HepG2 (cell line): Measurements from ENCODE around the gene SIK3. TPM values are rescaled to one million over a fixed set of nuclear protein-coding genes. Genes with fewer than 3 reads are reported as not detected.

Source experiments
- CENPT ChIP-seq: sonication (generic); formaldehyde crosslinking; IDR thresholded peaks from 2 replicates; pipeline ENCODE4 v1.8.0; 2022; ENCODE audit warnings: low read depth, mild to moderate bottlenecking, moderate library complexity, missing genetic modification reagents
- FOXP1 ChIP-seq, 2 experiments: fragments of 450-650 bp in 1 of 2; IDR thresholded peaks; 2 replicates each; pipeline ENCODE4 v1.6.1; 2017 to 2018; ENCODE audit warnings: antibody characterized with exemption in 1 of 2
- PRDM4 ChIP-seq: sonication (generic); formaldehyde crosslinking; IDR thresholded peaks from 2 replicates; pipeline ENCODE4 v1.9.0; 2021; ENCODE audit warnings: missing genetic modification reagents, borderline replicate concordance
- PRMT3 ChIP-seq: sonication (generic); formaldehyde crosslinking; IDR thresholded peaks from 2 replicates; pipeline ENCODE4 v1.8.1; 2022; ENCODE audit warnings: low read depth, mild to moderate bottlenecking, moderate library complexity, missing genetic modification reagents, borderline replicate concordance
- RARA ChIP-seq: IDR thresholded peaks from 2 replicates; pipeline ENCODE4 v1.6.1; 2016; ENCODE audit warnings: missing genetic modification reagents, missing compliant biosample characterization
- REPIN1 ChIP-seq: sonication (generic); formaldehyde crosslinking; IDR thresholded peaks from 2 replicates; pipeline ENCODE4 v1.8.0; 2022; ENCODE audit warnings: missing genetic modification reagents, low read depth, mild to moderate bottlenecking, borderline replicate concordance
- RXRA ChIP-seq: sonication (generic); formaldehyde crosslinking; IDR thresholded peaks from 2 replicates; pipeline ENCODE4 v1.5.1; 2020; ENCODE audit warnings: missing genetic modification reagents
- SMARCE1 ChIP-seq: fragments of 450-650 bp; IDR thresholded peaks from 2 replicates; pipeline ENCODE4 v1.6.1; 2017; ENCODE audit warnings: borderline replicate concordance
- TRIM22 ChIP-seq: fragments of 450-650 bp; IDR thresholded peaks from 2 replicates; pipeline ENCODE4 v1.6.1; 2017
- ZNF10 ChIP-seq: sonication (generic); formaldehyde crosslinking; IDR thresholded peaks from 2 replicates; pipeline ENCODE4 v1.4.0; 2020; ENCODE audit warnings: mild to moderate bottlenecking, low read depth, missing genetic modification reagents, borderline replicate concordance
- ZNF44 ChIP-seq: sonication (generic); formaldehyde crosslinking; IDR thresholded peaks from 2 replicates; pipeline ENCODE4 v1.5.1; 2020; ENCODE audit warnings: mild to moderate bottlenecking, missing genetic modification reagents
- ZNF674 ChIP-seq: sonication (generic); formaldehyde crosslinking; IDR thresholded peaks from 2 replicates; pipeline ENCODE4 v1.5.0; 2020; ENCODE audit warnings: low read depth, mild to moderate bottlenecking, missing genetic modification reagents
- ZSCAN30 ChIP-seq: sonication (generic); formaldehyde crosslinking; IDR thresholded peaks from 2 replicates; pipeline ENCODE4 v1.5.0; 2020; ENCODE audit warnings: mild to moderate bottlenecking, missing genetic modification reagents
- polyA plus RNA-seq, 8 experiments: library from polyadenylated mRNA; depleted of rRNA in 3 of 8; stranded (reverse) in 7 of 8; unstranded in 1 of 8; fragments of >200 nt; fragmentation: Illumina TruSeq in 4 of 8; extraction: Trizol in 4 of 8; gene quantifications; 2 replicates each; pipeline versions ENCODE4 v1.2.1 to v1.2.3, GENCODE V29; 2011 to 2016; ENCODE audit warnings: low read depth in 4 of 8, missing spikeins in 1 of 8, mixed read lengths in 1 of 8; ENCODE audit not compliant: insufficient read depth in 1 of 8
- total RNA-seq, 5 experiments: library from RNA; depleted of rRNA; stranded (reverse); fragments of >200 nt; fragmentation: Illumina TruSeq; extraction: Trizol; gene quantifications; 2 replicates each; pipeline ENCODE4 v1.2.3, GENCODE V29; 2016; ENCODE audit warnings: low read depth in 1 of 5
- TF ChIP-seq, protein P1 (sequence below): sonication (generic); formaldehyde crosslinking; IDR thresholded peaks from 2 replicates; pipeline ENCODE4 v1.5.1; 2020; ENCODE audit warnings: missing genetic modification reagents, mild to moderate bottlenecking, borderline replicate concordance
- TF ChIP-seq, protein P2 (sequence below): sonication (generic); formaldehyde crosslinking; IDR thresholded peaks from 2 replicates; pipeline ENCODE4 v1.4.0; 2020; ENCODE audit warnings: missing genetic modification reagents, borderline replicate concordance
- TF ChIP-seq, protein P3 (sequence below): sonication (generic); formaldehyde crosslinking; conservative IDR thresholded peaks from 2 replicates; pipeline ENCODE4 v1.4.0; 2020; ENCODE audit warnings: missing genetic modification reagents

Gene SIK3
- total and polyA plus RNA-seq, 2 of the 13 experiments (the other 11 are each of a cell fraction or from before 2014, with no cell fraction given) = 5.7 to 9.8 TPM

GRCh38 chr11:116837231-116838091 lies 260.8 kb downstream of the SIK3 start, which contains the start of gene APOA1 (continued):
- no peak for TF ChIP-seq CENPT (CRISPR knock-in tag)
- TF ChIP-seq FOXP1 (IDR thresholded peaks at IDR 0.05) = no peak
- peak; percentile 68 for TF ChIP-seq FOXP1 (CRISPR knock-in tag; IDR thresholded peaks at IDR 0.05)
- TF ChIP-seq ZNF44 (CRISPR knock-in tag) = no peak
- TF ChIP-seq ZNF674 (CRISPR knock-in tag) = no peak
- no peak for TF ChIP-seq SMARCE1
- TF ChIP-seq PRMT3 = no peak
- TF ChIP-seq, protein P1, sequence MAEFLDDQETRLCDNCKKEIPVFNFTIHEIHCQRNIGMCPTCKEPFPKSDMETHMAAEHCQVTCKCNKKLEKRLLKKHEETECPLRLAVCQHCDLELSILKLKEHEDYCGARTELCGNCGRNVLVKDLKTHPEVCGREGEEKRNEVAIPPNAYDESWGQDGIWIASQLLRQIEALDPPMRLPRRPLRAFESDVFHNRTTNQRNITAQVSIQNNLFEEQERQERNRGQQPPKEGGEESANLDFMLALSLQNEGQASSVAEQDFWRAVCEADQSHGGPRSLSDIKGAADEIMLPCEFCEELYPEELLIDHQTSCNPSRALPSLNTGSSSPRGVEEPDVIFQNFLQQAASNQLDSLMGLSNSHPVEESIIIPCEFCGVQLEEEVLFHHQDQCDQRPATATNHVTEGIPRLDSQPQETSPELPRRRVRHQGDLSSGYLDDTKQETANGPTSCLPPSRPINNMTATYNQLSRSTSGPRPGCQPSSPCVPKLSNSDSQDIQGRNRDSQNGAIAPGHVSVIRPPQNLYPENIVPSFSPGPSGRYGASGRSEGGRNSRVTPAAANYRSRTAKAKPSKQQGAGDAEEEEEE (CRISPR knock-in tag) = no peak
- TF ChIP-seq RXRA (CRISPR knock-in tag) = peak; percentile 98
- peak; percentile 98 for TF ChIP-seq REPIN1 (CRISPR knock-in tag)
- TF ChIP-seq RARA (CRISPR knock-in tag) = peak; percentile 96
- TF ChIP-seq, protein P2, sequence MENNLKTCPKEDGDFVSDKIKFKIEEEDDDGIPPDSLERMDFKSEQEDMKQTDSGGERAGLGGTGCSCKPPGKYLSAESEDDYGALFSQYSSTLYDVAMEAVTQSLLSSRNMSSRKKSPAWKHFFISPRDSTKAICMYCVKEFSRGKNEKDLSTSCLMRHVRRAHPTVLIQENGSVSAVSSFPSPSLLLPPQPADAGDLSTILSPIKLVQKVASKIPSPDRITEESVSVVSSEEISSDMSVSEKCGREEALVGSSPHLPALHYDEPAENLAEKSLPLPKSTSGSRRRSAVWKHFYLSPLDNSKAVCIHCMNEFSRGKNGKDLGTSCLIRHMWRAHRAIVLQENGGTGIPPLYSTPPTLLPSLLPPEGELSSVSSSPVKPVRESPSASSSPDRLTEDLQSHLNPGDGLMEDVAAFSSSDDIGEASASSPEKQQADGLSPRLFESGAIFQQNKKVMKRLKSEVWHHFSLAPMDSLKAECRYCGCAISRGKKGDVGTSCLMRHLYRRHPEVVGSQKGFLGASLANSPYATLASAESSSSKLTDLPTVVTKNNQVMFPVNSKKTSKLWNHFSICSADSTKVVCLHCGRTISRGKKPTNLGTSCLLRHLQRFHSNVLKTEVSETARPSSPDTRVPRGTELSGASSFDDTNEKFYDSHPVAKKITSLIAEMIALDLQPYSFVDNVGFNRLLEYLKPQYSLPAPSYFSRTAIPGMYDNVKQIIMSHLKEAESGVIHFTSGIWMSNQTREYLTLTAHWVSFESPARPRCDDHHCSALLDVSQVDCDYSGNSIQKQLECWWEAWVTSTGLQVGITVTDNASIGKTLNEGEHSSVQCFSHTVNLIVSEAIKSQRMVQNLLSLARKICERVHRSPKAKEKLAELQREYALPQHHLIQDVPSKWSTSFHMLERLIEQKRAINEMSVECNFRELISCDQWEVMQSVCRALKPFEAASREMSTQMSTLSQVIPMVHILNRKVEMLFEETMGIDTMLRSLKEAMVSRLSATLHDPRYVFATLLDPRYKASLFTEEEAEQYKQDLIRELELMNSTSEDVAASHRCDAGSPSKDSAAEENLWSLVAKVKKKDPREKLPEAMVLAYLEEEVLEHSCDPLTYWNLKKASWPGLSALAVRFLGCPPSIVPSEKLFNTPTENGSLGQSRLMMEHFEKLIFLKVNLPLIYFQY (CRISPR knock-in tag) = peak; percentile 46; the same call in 1 of the 2 replicates
- TF ChIP-seq, protein P3, sequence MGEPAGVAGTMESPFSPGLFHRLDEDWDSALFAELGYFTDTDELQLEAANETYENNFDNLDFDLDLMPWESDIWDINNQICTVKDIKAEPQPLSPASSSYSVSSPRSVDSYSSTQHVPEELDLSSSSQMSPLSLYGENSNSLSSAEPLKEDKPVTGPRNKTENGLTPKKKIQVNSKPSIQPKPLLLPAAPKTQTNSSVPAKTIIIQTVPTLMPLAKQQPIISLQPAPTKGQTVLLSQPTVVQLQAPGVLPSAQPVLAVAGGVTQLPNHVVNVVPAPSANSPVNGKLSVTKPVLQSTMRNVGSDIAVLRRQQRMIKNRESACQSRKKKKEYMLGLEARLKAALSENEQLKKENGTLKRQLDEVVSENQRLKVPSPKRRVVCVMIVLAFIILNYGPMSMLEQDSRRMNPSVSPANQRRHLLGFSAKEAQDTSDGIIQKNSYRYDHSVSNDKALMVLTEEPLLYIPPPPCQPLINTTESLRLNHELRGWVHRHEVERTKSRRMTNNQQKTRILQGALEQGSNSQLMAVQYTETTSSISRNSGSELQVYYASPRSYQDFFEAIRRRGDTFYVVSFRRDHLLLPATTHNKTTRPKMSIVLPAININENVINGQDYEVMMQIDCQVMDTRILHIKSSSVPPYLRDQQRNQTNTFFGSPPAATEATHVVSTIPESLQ (CRISPR knock-in tag) = 0 out of 2 replicates have a peak, but pooled peaks have one; percentile 37
- no peak for TF ChIP-seq PRDM4 (CRISPR knock-in tag)
- no peak for TF ChIP-seq ZNF10
- no peak for TF ChIP-seq ZSCAN30 (CRISPR knock-in tag)
- no peak for TF ChIP-seq TRIM22
